OCI-LY7 (cell line): Measurements from ENCODE around the gene VPS9D1.

ENCODE experiments used
- CTCF ChIP-seq: fragments of 200-600 bp; sonication (generic); conservative IDR thresholded peaks from 2 replicates; pipeline ENCODE4 v1.5.1; 2014; ENCODE audit warnings: mild to moderate bottlenecking, antibody characterized with exemption, low read length, moderate library complexity, mixed read lengths
- EZH2phosphoT487 ChIP-seq: fragments of 200-600 bp; sonication (generic); IDR thresholded peaks from 2 replicates; pipeline ENCODE4 v1.6.1; 2018; ENCODE audit warnings: low read depth, borderline replicate concordance, mild to moderate bottlenecking, mixed run types, antibody characterized with exemption, low read length, moderate library complexity, mixed read lengths

DNA sequence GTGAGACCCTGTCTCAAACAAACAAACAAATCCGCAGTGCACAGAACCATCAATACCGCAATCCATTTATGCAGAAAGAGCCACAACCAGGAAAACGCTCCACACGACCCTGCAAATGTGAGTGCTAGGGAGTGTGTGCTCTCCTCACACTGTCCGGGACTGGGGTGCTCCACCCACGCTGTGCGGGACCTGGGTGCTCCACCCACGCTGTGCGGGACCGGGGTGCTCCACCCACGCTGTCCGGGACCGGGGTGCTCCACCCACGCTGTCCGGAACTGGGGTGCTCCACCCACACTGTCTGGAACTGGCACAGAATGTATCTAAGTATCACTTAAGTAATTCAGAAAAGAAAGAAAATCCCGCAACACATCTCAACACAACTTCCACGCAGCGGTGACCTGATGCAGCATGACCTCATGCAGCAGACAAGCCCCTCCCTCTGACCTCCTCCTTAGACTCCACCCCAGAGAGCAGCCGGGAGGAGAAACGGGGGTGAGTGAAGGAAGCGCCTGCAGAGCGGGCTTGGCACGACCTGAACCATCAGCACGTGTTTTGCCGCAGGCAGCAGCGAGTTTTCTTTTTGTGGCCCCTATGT, 39.1 kb upstream of the VPS9D1 start:
- TF ChIP-seq EZH2phosphoT487 (no peak), CTCF (no peak)
